GM19467 (cell line): ENCODE results near the gene CFAP251.
"Not testable (repeated sequence)": the region's sequence is repeated elsewhere in the genome, so short reads cannot be mapped to it uniquely, and the experiment has no call there.

ENCODE experiments used
- ATAC-seq: cut with Tn5 transposase; IDR thresholded peaks from one replicate; pipeline ENCODE4 v1.9.1; 2021; ENCODE audit warnings: mild to moderate bottlenecking, moderate library complexity; ENCODE audit not compliant: unreplicated experiment

CFAP251 gene

GRCh38 chr12:122022393-122023338, 104.3 kb downstream of the CFAP251 start:
- no peak for ATAC-seq

- no peak for ATAC-seq
Measured at GRCh38 chr12:122023339-122024131, 105.1 kb downstream of the CFAP251 start.

GRCh38 chr12:122024132-122024785, 105.9 kb downstream of the CFAP251 start:
- peak; percentile 41 for ATAC-seq

GRCh38 chr12:122026706-122027333, 108.4 kb downstream of the CFAP251 start:
- ATAC-seq: no peak

- ATAC-seq: no peak
Measured at GRCh38 chr12:122028165-122028904, 109.9 kb downstream of the CFAP251 start.

GRCh38 chr12:122028905-122029560, 110.6 kb downstream of the CFAP251 start:
- no peak for ATAC-seq

- no peak for ATAC-seq
Measured at GRCh38 chr12:122029620-122030423, 111.4 kb downstream of the CFAP251 start.

- ATAC-seq: no peak
Measured at GRCh38 chr12:122030424-122031035, 112.1 kb downstream of the CFAP251 start.

- ATAC-seq: no peak
Measured at GRCh38 chr12:122031342-122032216, 113.2 kb downstream of the CFAP251 start.

- ATAC-seq: no peak
Measured at GRCh38 chr12:122032580-122032979, 114.2 kb downstream of the CFAP251 start.

- ATAC-seq: no peak
Measured at GRCh38 chr12:122035292-122035691, 116.9 kb downstream of the CFAP251 start.

GRCh38 chr12:122036153-122036552, 117.8 kb downstream of the CFAP251 start:
- no peak for ATAC-seq

GRCh38 chr12:122040579-122041386, 122.4 kb downstream of the CFAP251 start:
- ATAC-seq: no peak

- ATAC-seq: not testable (repeated sequence)
Measured at GRCh38 chr12:122041458-122041857, 123.1 kb downstream of the CFAP251 start.

GRCh38 chr12:122042910-122043309, 124.5 kb downstream of the CFAP251 start:
- no peak for ATAC-seq

GRCh38 chr12:122043476-122043875, 125.1 kb downstream of the CFAP251 start:
- no peak for ATAC-seq
